ENCODE data around the gene ZNF654. TPM values are rescaled to one million over a fixed set of nuclear protein-coding genes. Genes with fewer than 3 reads are reported as not detected.

Gene ZNF654
- total RNA-seq, 1 donor from 2014 or later = 15.3 TPM

DNA sequence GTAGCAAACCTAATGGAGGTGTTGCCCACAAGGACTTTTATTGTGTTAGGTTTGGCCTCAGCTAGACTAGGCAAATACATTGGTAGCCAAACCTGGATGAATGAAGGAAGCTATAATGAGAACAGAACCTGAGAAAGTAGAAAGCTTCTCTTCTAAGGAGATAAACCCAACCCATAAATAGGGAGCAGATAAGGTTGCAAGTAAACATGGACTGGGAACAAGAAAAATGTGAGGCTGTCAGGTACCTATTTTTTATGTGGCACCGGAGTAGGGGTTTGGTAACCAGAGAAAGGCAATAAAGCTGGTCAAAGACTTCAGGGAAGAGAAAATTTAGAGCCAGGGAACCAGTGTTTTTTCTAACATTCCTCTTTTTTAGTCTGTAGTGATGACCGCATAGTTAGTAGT is 25.0 kb downstream of the ZNF654 start:
- DNase-seq (ENCODE audit: extremely low spot score, unreplicated experiment) = no peak
- Mint-ChIP-seq H3K27me3 (no peaks in the 10 kb centered on the region), H3K9me3 (no peaks in the 10 kb centered on the region), H3K4me1 (ENCODE audit: unreplicated experiment) (peaks cover 15% of the 10 kb centered on the region), H3K27ac (no peak overlapping the region), H3K36me3 (peaks cover 13% of the 10 kb centered on the region), H3K4me3 (no peak overlapping the region)
- TF ChIP-seq, protein P1, sequence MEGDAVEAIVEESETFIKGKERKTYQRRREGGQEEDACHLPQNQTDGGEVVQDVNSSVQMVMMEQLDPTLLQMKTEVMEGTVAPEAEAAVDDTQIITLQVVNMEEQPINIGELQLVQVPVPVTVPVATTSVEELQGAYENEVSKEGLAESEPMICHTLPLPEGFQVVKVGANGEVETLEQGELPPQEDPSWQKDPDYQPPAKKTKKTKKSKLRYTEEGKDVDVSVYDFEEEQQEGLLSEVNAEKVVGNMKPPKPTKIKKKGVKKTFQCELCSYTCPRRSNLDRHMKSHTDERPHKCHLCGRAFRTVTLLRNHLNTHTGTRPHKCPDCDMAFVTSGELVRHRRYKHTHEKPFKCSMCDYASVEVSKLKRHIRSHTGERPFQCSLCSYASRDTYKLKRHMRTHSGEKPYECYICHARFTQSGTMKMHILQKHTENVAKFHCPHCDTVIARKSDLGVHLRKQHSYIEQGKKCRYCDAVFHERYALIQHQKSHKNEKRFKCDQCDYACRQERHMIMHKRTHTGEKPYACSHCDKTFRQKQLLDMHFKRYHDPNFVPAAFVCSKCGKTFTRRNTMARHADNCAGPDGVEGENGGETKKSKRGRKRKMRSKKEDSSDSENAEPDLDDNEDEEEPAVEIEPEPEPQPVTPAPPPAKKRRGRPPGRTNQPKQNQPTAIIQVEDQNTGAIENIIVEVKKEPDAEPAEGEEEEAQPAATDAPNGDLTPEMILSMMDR (conservative IDR thresholded peaks at IDR 0.05) = no peak

GRCh38 chr3:88090681-88091080 is 31.6 kb downstream of the ZNF654 start:
- TF ChIP-seq, protein P1 (conservative IDR thresholded peaks at IDR 0.05) = no peak
- Mint-ChIP-seq H3K27ac (no peak overlapping the region), H3K36me3 (peaks cover 40% of the 10 kb centered on the region), H3K4me3 (no peak overlapping the region), H3K4me1 (ENCODE audit: unreplicated experiment) (peaks cover 3% of the 10 kb centered on the region), H3K27me3 (no peaks in the 10 kb centered on the region), H3K9me3 (peaks cover 4% of the 10 kb centered on the region)
- DNase-seq (ENCODE audit: extremely low spot score, unreplicated experiment) = no peak

- Mint-ChIP-seq H3K4me1 (ENCODE audit: unreplicated experiment) (peaks cover 5% of the 10 kb centered on the region), H3K27ac (no peak overlapping the region), H3K9me3 (peaks cover 4% of the 10 kb centered on the region), H3K27me3 (no peaks in the 10 kb centered on the region), H3K36me3 (peaks cover 54% of the 10 kb centered on the region), H3K4me3 (no peak overlapping the region)
- TF ChIP-seq, protein P1 (conservative IDR thresholded peaks at IDR 0.05) = no peak
- DNase-seq (ENCODE audit: extremely low spot score, unreplicated experiment) = no peak
These were observed 33.2 kb downstream of the ZNF654 start for GRCh38 chr3:88092270-88092669.

DNA sequence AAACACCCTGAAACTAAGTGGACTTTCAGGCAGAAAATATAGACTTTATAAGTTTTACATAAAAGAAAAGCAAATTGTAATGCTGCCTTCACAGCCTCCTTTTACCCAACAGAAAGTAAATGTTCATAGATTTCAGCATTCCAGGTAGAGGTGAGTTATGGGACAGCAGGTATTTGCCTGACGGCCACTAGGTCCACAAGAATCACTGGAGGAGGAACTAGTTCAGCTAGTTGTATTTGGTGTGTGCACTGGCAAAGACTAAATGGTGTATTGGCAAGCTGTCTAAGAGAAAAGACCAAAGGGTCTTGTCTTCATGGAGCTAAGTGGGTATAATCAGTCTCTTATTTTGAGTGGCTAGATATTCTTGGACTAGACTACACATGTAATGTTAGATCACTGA is 34.2 kb downstream of the ZNF654 start:
- H3K4me3 Mint-ChIP-seq = peak overlapping the region; percentile 44
- peaks cover 4% of the 10 kb centered on the region for H3K9me3 Mint-ChIP-seq
- peaks cover 60% of the 10 kb centered on the region for H3K36me3 Mint-ChIP-seq
- peaks cover 5% of the 10 kb centered on the region for H3K4me1 Mint-ChIP-seq (ENCODE audit: unreplicated experiment)
- no peak for DNase-seq (ENCODE audit: extremely low spot score, unreplicated experiment)
- no peaks in the 10 kb centered on the region for H3K27me3 Mint-ChIP-seq
- H3K27ac Mint-ChIP-seq = peak overlapping the region; percentile 62
- TF ChIP-seq, protein P1 (conservative IDR thresholded peaks at IDR 0.05) = no peak

DNA sequence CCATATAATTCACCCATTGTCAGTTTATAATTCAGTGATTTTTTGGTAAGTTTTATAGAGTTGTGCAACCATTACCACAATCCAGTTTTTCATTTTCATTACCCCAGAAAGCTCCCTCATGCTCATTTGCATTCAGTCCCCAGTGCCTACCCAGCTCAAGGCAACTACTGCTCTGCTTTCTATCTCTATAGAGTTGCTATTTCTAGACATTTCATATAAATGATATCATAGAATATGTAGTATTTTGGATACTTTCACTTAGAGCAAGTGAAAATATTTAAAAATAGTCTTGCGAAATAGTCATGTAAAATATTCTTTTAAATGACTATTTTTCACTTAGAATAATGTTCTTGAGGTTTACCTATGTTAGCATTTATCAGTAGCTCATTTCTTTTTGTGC is 42.1 kb downstream of the ZNF654 start:
- Mint-ChIP-seq H3K36me3 (peaks cover 40% of the 10 kb centered on the region), H3K4me3 (no peak overlapping the region), H3K27me3 (no peaks in the 10 kb centered on the region), H3K27ac (no peak overlapping the region), H3K9me3 (no peaks in the 10 kb centered on the region), H3K4me1 (ENCODE audit: unreplicated experiment) (no peaks in the 10 kb centered on the region)
- DNase-seq (ENCODE audit: extremely low spot score, unreplicated experiment) = no peak
- TF ChIP-seq, protein P1 (conservative IDR thresholded peaks at IDR 0.05) = no peak

DNA sequence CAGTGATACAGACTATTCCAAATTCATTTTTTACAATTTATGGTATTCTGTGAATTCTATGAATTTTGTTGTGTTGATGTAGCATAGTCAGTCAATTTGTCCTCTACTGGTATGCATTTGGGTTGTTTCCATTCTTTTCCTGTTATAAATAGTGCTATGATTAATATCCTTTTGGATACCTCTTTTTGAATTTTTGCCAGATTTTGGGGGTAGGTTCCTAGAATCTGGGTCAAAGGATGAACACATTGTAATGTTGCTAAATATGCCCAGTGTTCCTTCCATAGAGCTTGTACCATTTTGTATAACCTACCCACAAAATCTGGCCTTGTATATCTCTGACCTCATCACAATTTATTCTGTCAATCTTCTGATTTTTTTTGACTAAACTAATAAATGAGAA is 46.3 kb downstream of the ZNF654 start:
- H3K27ac Mint-ChIP-seq = no peak overlapping the region
- TF ChIP-seq, protein P1 (conservative IDR thresholded peaks at IDR 0.05) = no peak
- H3K27me3 Mint-ChIP-seq = no peaks in the 10 kb centered on the region
- no peaks in the 10 kb centered on the region for H3K4me1 Mint-ChIP-seq (ENCODE audit: unreplicated experiment)
- H3K36me3 Mint-ChIP-seq = peaks cover 23% of the 10 kb centered on the region
- no peaks in the 10 kb centered on the region for H3K9me3 Mint-ChIP-seq
- H3K4me3 Mint-ChIP-seq = no peak overlapping the region
- DNase-seq (ENCODE audit: extremely low spot score, unreplicated experiment) = no peak
